Measurements from ENCODE around the gene IGF2.

- TF ChIP-seq CTCF (IDR thresholded peaks at IDR 0.05), result no peak
- TF ChIP-seq POLR2A (IDR thresholded peaks at IDR 0.05), result no peak
These were observed 38.6 kb downstream of the IGF2 start for GRCh38 chr11:2100361-2101170.
